AG09309 (cell line): ENCODE data around the gene SMAP2.

Experiments
- DNase-seq: peaks from one replicate; pipeline ENCODE4 v3.0.0-alpha.2; 2010; ENCODE audit warnings: low read depth
- H3K4me3 ChIP-seq: 2 replicates; pipeline ENCODE4 v1.5.1; 2011; ENCODE audit warnings: mild to moderate bottlenecking, low read depth, low read length, moderate library complexity; ENCODE audit not compliant: control insufficient read depth
- TF ChIP-seq, protein P1 (sequence below): IDR thresholded peaks from 2 replicates; pipeline ENCODE4 v1.5.1; 2011; ENCODE audit warnings: mild to moderate bottlenecking, low read depth, low read length, inconsistent platforms; ENCODE audit not compliant: insufficient read depth, control insufficient read depth; ENCODE audit errors: missing control alignments

Gene SMAP2

DNA sequence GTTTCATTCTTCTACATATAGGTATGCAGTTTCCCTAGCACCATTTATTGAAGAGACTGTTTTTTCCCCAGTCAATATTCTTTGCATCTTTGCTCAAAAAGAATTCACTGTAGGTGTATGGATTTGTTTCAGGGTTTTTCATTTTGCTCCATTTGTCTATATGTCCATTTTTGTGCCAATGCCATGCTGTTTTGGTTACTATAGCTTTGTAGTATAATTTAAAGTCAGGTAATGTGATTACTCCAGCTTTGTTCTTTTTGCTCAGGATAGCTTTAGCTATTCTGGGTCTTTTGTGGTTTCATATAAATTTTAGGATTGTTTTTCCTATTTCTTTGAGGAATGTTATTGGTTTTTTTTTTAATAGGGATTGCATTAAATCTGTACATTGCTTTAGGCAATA is 15.9 kb upstream of the SMAP2 start:
- no peak for DNase-seq
- TF ChIP-seq, protein P1, sequence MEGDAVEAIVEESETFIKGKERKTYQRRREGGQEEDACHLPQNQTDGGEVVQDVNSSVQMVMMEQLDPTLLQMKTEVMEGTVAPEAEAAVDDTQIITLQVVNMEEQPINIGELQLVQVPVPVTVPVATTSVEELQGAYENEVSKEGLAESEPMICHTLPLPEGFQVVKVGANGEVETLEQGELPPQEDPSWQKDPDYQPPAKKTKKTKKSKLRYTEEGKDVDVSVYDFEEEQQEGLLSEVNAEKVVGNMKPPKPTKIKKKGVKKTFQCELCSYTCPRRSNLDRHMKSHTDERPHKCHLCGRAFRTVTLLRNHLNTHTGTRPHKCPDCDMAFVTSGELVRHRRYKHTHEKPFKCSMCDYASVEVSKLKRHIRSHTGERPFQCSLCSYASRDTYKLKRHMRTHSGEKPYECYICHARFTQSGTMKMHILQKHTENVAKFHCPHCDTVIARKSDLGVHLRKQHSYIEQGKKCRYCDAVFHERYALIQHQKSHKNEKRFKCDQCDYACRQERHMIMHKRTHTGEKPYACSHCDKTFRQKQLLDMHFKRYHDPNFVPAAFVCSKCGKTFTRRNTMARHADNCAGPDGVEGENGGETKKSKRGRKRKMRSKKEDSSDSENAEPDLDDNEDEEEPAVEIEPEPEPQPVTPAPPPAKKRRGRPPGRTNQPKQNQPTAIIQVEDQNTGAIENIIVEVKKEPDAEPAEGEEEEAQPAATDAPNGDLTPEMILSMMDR, result no peak
- H3K4me3 ChIP-seq, result no peak overlapping the region

DNA sequence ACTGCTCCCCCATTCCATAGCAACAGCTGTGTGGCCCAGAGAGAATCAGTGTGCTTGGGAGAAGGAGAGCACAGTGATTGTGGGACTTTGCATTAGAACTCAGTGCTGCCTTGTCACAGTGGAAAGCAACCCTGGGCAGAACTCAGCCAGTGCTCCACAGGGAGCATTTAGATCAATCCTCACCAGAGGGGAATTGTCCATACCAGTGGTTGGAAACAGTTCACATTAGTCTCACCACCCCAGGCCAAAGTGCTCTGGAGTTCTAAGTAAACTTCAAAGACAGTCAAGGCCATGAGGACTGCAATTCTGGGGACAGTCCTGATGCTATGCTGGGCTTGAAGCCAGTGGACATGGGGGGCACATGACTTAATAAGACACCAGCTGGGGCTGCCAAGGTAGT is 12.9 kb upstream of the SMAP2 start:
- TF ChIP-seq, protein P1, result no peak
- no peak for DNase-seq
- no peak overlapping the region for H3K4me3 ChIP-seq

DNA sequence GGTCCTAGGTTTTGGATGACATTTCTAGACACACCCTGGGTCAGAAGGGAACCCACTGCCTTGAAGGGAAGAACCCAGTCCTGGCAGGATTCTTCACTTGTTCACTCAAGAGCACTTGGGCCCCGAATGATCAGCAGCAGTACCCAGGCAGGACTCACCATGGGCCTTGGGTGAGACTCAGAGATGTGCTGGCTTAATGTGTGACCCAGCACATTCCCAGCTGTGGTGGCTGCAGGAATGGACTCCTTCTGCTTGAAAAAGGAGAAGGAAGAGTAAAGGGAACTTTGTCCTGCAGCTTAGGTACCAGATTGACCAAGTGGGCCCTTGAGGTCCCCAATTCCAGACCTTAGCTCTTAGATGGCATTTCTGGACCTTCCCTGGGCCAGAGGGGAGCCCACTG is 12.3 kb upstream of the SMAP2 start:
- DNase-seq, result no peak
- H3K4me3 ChIP-seq, result no peak overlapping the region
- TF ChIP-seq, protein P1, result no peak

DNA sequence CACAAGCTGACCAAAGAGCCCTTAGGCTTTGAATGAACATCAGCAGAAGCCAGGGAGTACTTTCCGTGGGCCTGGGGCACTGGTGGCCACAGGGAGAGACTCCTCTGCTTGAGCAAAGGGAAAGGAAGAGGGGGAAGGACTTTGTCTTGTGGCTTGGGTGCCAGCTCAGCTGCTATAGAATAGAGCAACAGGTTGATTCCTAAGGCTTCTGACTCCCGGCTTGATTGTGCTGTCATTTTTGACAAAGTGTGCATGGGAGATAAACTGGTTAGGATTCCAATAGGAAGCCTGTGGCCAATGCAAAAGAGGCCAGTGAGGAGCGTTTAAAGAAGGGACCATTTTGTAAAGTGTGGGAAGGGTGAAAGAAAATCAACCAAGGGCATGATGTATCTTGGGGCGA is 11.9 kb upstream of the SMAP2 start:
- TF ChIP-seq, protein P1, result no peak
- no peak overlapping the region for H3K4me3 ChIP-seq
- DNase-seq, result no peak

DNA sequence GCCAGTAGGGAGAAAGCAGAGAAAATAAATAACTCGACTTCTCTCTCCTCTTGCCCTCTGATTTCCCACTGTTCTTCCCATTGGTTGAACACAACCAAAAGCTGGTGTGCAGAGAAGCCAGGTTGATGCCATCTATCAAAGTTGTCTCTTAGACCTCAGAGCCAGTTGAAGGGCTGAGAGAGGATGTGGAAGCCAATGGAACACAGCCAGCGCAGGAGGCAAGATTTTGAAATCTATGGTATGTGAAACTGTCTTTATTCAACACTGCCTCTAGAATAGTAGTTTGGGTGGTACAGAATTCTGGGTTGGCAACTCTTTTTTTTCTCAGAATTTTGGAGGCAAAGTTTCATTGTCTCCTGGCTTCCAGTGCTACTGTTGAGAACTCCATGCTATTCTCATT is 11.3 kb upstream of the SMAP2 start:
- TF ChIP-seq, protein P1, result no peak
- no peak overlapping the region for H3K4me3 ChIP-seq
- no peak for DNase-seq

DNA sequence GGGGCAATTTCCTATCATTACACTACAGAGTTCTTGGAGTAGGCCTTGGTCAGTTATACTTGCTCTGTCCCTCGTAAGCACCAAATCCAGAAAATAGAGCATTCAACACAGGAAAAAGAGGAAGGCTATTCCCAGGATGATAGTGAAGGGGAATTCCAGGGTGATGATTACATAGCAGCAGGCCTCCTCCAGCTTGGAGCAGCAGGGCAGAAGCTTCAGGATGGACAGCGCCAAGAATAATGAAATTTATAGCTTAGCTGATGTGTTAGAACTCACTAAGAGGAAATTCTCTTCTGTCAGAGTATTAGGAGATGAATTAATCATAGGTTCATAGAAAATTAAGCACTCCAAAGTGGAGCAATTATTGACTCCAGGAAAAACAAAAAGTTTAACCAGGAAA is 10.8 kb upstream of the SMAP2 start:
- H3K4me3 ChIP-seq, result no peak overlapping the region
- TF ChIP-seq, protein P1, result no peak
- DNase-seq, result peak; percentile 1

DNA sequence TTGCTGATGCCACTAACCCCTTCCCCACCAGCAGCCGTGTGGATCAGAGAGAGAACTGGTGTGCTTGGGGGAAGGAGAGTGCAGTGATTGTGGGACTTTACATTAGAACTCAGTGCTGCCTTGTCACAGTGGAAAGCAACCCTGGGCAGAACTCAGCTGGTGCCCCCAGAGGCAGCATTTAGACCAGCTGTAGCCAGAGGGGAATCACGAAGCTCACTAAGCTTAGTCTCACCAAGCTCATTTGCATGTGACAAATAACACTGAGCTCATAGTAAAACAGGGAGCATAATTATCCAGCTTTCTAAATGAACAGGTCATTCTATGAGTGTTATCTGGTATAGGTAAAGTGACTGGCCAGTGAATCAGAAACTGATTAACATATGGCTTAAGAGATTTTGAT is 9.8 kb upstream of the SMAP2 start:
- DNase-seq, result no peak
- TF ChIP-seq, protein P1, result no peak
- no peak overlapping the region for H3K4me3 ChIP-seq
